ENCODE results near the gene ABHD17B. TPM values are rescaled to one million over a fixed set of nuclear protein-coding genes. Genes with fewer than 3 reads are reported as not detected.
A peak's percentile ranks its signal among the peaks of the same experiment; 100 is the strongest.

Gene ABHD17B
- total and polyA plus RNA-seq, 4 donors, result 5.2 to 17.7 (median 10.1) TPM

DNA sequence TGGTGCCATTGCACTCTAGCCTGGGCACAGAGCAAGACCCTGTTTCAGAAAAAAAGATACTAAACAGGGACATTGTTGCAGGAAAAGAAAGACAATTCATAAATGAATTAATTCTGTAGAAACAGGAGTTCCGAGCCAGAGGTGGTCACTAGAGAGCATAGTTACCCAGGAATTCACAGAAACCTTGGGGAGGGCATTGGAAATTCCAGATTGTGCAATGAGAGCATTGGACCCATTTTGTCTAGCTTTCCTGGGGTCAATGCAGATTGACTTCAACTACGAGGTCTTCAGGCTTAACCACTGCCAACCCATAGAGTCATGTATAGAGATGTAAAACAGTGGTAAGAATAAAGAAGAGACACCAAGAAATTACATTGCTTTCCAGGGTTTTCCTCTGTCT lies 63.1 kb downstream of the ABHD17B start:
- Histone ChIP-seq H3K9ac (ENCODE audit: low read depth in 1 of 2, low read length in 2 of 2) (no peak overlapping the region), H3K4me1 (ENCODE audit: control insufficient read depth in 4 of 4, insufficient read depth in 4 of 4, low read length in 3 of 4) (no peaks in the 10 kb centered on the region), H3K27ac (ENCODE audit: low read depth in 1 of 2, low read length in 2 of 2) (no peak overlapping the region), H3K9me3 (ENCODE audit: control insufficient read depth in 4 of 4, low read length in 3 of 4) (no peaks in the 10 kb centered on the region), H3K4me3 (ENCODE audit: low read depth in 1 of 3, low read length in 3 of 3) (no peak overlapping the region), H3K36me3 (ENCODE audit: control insufficient read depth in 4 of 4, insufficient read depth in 3 of 4, low read depth in 1 of 4, low read length in 3 of 4) (no peaks in the 10 kb centered on the region), H3K27me3 (ENCODE audit: control insufficient read depth in 4 of 4, insufficient read depth in 4 of 4, low read length in 3 of 4) (no peaks in the 10 kb centered on the region)
- WGBS, result 70% methylated on average over 2 of the region's 2 CpGs
- TF ChIP-seq, protein P1, sequence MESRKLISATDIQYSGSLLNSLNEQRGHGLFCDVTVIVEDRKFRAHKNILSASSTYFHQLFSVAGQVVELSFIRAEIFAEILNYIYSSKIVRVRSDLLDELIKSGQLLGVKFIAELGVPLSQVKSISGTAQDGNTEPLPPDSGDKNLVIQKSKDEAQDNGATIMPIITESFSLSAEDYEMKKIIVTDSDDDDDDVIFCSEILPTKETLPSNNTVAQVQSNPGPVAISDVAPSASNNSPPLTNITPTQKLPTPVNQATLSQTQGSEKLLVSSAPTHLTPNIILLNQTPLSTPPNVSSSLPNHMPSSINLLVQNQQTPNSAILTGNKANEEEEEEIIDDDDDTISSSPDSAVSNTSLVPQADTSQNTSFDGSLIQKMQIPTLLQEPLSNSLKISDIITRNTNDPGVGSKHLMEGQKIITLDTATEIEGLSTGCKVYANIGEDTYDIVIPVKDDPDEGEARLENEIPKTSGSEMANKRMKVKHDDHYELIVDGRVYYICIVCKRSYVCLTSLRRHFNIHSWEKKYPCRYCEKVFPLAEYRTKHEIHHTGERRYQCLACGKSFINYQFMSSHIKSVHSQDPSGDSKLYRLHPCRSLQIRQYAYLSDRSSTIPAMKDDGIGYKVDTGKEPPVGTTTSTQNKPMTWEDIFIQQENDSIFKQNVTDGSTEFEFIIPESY (IDR thresholded peaks at IDR 0.05), result no peak
- TF ChIP-seq RXRA (IDR thresholded peaks at IDR 0.05), result no peak
- TF ChIP-seq, protein P2, sequence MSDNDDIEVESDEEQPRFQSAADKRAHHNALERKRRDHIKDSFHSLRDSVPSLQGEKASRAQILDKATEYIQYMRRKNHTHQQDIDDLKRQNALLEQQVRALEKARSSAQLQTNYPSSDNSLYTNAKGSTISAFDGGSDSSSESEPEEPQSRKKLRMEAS (IDR thresholded peaks at IDR 0.05), result no peak
- TF ChIP-seq HNF4A (conservative IDR thresholded peaks at IDR 0.05), result no peak
- TF ChIP-seq RAD21 (IDR thresholded peaks at IDR 0.05), result peak; percentile 44 to 50
- TF ChIP-seq REST (IDR thresholded peaks at IDR 0.05), result no peak
- TF ChIP-seq NR2F2 (IDR thresholded peaks at IDR 0.05), result no peak
- TF ChIP-seq JUND (IDR thresholded peaks at IDR 0.05), result no peak
- no peak for DNase-seq (ENCODE audit: low spot score)

GRCh38 chr9:71844808-71845207 lies 66.2 kb downstream of the ABHD17B start:
- no peaks in the 10 kb centered on the region for H3K9me3 ChIP-seq (ENCODE audit: control insufficient read depth in 4 of 4, low read length in 3 of 4)
- no peaks in the 10 kb centered on the region for H3K27me3 ChIP-seq (ENCODE audit: control insufficient read depth in 4 of 4, insufficient read depth in 4 of 4, low read length in 3 of 4)
- no peaks in the 10 kb centered on the region for H3K36me3 ChIP-seq (ENCODE audit: control insufficient read depth in 4 of 4, insufficient read depth in 3 of 4, low read depth in 1 of 4, low read length in 3 of 4)
- H3K9ac ChIP-seq (ENCODE audit: low read depth in 1 of 2, low read length in 2 of 2), result no peak overlapping the region
- TF ChIP-seq NR2F2 (IDR thresholded peaks at IDR 0.05) (no peak), RAD21 (IDR thresholded peaks at IDR 0.05) (no peak), GABPA (IDR thresholded peaks at IDR 0.05 in 1 of 2, conservative IDR thresholded peaks at IDR 0.05 in 1 of 2) (no peak), FOXA1 (IDR thresholded peaks at IDR 0.05) (no peak), FOXA2 (IDR thresholded peaks at IDR 0.05) (no peak), HNF4A (conservative IDR thresholded peaks at IDR 0.05) (no peak), REST (IDR thresholded peaks at IDR 0.05) (peak; percentile 88), JUND (IDR thresholded peaks at IDR 0.05) (no peak)
- TF ChIP-seq, protein P2 (IDR thresholded peaks at IDR 0.05), result no peak
- no peaks in the 10 kb centered on the region for H3K4me1 ChIP-seq (ENCODE audit: control insufficient read depth in 4 of 4, insufficient read depth in 4 of 4, low read length in 3 of 4)
- no peak for DNase-seq (ENCODE audit: low spot score)
- H3K4me3 ChIP-seq (ENCODE audit: low read depth in 1 of 3, low read length in 3 of 3), result no peak overlapping the region
- H3K27ac ChIP-seq (ENCODE audit: low read depth in 1 of 2, low read length in 2 of 2), result no peak overlapping the region
